ENCODE data around the gene PTPRK.

- TF ChIP-seq POLR2A (IDR thresholded peaks at IDR 0.05) (no peak), CTCF (IDR thresholded peaks at IDR 0.05) (no peak)
Observed at GRCh38 chr6:127967708-127968107, 552.7 kb downstream of the PTPRK start.

Data from lower leg skin (tissue), 3 donors.